Raji (cell line): ENCODE measurements around the gene ARAP1.

Experiments
- POLR2A ChIP-seq: IDR thresholded peaks from 2 replicates; pipeline ENCODE4 v1.6.1; 2011; ENCODE audit warnings: low read depth, low read length, control low read depth; ENCODE audit not compliant: insufficient read depth

Gene ARAP1

DNA sequence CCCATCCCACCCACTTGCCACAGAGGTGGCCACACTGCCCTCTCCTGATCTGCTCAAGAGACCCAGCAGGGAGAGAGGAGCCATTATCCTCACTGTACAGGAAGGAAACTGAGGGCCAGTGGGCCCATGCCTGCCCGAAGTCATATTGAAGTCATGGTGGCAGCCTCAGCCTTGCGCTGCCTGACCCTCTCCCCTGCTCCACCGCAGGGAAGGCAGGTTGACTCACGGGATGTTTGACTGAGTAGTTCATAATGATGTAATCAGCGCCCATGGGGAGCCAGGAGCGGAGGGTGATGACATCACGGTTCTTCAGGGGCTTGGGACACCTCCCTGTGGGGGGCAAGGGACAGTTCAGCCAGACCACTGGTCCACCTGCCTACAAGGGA is 6.1 kb upstream of the ARAP1 start:
- no peak for TF ChIP-seq POLR2A

DNA sequence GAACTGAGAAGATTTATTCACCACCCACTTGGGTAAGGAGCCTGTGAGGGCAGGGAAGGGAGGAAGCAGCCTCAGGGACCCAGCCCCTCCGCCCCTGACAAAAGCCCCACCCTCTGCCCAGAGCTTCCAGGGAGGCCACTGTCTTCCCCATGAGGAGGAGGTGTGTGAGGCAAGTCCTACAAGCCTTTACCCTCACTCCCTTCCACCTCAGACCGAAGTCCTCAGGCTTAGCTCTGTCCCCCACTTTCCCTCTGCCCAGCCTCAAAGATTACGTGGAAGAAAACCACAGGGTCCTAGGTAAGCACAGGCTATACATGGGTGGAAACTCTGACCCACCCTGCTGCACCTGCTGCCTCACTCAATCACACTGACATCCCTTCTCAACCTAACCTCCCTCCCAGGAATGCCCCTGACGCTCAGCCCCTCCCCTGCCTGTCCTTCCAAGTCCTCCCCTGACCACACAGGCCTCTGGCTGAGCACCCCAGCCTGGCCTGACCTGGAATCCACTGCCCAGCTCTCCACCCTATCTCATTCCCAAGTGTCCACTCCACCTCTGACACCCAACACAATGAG is 3.6 kb upstream of the ARAP1 start:
- no peak for TF ChIP-seq POLR2A

DNA sequence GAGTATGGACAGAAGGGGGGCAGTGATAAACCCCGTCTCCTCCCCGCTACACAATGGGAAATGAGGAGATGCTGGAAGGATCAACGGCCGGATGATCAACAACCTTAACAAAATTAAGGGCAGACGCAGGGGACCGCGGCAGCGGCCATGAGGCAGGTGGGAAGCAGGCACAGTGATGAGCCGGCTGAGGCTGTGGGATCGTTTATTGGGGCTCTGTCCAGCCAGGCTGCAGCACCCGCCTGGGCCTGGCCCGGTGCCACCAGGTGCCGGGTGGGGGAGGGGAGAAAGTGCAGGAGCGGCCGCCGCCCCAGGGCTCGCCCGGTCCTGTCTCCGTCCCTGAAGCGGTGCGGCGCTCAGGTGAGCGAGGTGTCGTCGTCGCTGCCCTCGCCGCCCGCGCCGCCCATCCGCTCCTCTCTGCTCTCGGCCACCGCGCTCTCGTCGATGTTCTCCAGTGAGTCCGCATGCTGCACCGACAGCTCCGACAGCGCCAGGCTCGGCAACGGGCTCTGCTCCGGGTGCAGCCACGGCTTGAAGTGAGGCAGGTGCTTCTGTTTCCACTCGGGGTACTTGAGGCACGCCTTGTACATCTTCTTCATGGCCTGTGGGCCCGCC is 2.4 kb upstream of the ARAP1 start:
- TF ChIP-seq POLR2A, result no peak

DNA sequence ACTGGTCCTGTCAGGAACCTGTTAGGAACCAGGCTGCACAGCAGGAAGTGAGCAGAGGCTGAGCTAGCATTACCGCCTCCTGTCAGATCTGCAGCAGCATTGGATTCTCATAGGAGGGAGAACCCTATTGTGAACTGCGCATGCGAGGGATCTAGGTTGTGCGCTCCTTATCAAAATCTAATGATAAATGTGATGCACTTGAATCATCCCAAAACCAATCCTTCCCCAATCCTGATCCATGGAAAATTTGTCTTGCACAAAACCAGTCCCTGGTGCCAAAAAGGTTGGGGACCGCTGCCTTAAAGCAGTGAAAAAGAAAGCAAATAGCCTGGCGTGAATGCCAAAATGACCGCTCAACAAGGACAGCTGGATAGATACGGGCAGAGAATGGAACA is 1.9 kb upstream of the ARAP1 start:
- no peak for TF ChIP-seq POLR2A

DNA sequence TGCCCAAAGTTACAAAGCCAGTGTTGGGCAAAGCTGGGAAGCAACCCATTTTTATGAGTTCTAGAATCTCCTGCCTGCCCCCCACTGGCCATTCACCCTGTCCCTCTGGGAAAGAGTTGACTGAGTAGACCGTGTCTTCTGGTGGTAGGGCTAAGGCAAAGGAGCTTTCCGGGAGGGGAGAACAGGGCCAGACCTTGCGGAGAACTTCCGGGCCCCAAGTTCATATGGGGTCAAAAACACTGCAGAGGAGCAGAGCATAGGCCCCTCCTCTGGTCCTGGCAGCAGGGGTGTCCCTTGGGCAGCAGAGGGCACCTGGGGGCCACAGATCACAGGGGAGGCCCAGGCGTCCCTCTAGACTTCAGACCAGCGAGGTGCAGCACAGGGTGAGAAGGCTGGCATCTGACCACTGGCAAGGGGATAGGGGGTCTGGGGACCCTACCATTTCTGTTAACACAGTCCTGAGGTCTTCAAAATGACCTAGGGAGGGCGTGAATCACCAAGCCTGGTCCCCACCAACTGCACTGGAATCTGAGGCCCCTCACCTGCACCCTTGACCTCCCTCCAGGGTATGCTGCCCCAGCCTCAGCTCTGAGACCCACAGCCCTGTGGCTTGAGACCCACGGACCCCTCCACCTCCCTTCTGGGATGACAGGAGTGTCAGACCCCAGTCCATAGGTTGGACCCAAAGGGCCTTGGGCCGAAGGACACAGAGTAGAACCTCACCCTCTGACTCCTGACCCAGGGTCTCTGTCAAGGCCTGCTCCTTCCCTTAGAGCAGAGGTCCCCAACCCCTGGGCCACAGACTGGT is 1.3 kb upstream of the ARAP1 start:
- no peak for TF ChIP-seq POLR2A

DNA sequence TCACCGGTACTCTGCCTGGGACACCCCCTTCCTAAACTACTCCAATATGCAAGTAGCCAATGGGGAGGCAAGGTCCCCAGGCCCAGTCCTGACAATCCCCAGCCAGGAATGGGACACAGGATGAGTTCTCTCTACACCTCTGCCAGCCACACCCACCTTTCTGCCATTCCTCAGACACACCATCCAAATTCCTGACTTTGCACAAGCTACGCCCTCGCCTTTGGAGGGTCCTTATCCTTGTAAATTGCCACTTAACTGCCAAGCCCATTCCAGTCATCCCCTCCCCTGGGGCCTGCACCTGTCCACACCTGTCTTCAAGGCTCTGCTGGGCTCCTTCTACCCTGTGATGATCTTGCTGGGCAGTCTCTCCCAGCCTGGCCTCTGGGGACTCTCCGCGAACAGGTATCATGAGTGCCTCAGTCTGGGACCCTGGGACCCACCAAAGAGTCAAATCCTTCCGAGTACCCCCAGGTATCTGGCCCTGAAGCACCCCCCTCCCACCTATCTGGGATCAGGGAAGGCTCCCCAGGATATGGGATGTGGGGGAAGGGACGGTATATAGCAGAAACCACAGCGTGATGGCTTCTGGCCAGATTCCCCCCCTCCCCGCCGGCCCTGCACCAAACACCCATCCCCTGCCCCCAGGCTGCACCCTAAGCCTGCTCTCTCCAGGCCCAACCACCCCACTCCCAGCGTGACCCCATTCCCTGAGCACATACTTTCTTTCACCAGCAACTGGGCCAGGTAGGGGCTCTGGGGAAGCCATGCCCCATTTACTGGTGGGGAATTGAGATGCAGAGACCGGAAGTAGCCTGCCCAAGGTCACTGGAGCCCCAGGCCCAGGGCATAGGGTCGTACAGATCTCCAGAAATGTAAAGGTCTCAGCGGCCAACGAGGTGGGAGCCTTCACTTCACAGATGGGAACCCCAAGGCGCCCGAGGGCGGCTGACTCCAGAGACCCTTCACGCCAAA is 806 bp downstream of the ARAP1 start:
- no peak for TF ChIP-seq POLR2A

DNA sequence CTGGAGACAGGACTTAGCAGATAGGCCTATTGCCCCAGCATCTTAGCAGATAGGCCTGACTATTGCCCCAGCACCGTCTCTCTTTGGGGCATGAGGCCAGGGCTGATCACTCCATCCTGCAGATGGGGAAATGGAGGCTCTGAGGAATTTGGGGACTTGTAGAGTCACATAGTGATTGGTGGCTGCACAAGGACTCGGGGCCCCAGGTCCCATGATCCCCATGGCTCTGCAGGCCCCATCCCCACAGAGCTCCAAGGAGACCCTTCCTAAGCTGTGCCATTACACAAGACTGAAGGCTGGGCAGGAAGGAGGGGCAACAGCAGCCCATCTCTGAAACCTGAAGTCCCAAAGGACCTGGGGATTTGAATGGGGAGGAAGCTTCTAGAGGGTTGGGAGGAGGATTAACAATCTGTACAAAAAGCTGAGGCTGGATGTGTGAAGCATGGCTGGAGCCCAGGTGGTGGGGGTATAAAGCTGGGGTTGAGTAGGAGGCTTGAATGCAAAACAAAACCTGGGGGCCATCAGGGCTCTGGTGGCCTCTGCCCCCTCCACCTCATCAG is 1.6 kb downstream of the ARAP1 start:
- TF ChIP-seq POLR2A, result no peak

DNA sequence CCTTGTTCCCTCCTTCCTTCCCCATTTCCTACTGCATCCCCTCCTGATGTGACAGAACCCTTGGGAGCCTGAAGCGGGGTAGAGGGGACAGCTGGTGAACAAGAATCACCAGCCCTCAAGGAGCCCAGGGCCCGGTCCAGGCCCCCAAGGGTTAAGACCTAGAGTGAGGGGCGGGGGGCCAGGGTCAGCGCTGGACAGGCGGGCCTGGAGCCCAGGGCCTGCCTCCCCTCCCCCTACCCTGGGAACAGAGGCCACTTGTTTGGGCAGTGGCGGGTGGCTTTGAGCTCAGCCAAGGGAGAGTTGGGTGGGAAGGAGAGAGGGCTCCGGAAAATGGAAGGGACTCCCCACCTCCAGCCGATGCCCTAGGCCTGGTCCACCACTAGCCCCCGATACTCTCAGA is 2.1 kb downstream of the ARAP1 start:
- TF ChIP-seq POLR2A, result no peak

DNA sequence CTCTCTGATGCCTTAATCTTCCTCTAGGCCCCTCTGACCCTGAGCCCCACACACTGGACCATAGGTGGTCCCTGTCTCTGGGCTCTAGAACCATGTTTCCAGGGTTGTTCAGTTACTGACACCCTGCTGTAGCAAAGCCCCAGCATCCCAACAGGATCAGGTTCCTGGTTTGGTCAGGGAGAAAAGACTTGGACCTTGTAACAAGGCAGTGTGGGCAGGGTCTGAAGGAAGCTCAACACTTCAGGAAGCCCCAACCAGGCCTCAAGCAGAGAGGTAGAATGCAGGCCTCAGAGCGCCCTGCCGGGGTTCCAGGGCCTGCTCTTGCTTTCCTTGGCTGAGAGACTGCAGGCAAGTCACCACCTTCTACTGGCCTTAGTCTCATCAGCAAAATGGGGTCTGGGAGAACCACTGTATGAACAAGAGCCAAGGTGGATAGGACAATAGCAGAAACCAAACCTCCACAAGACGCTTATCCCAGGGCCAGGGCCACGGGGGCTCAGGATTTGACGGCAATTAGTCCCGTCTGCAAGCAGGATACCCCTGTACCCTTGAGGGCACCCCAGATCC is 4.8 kb downstream of the ARAP1 start:
- no peak for TF ChIP-seq POLR2A

DNA sequence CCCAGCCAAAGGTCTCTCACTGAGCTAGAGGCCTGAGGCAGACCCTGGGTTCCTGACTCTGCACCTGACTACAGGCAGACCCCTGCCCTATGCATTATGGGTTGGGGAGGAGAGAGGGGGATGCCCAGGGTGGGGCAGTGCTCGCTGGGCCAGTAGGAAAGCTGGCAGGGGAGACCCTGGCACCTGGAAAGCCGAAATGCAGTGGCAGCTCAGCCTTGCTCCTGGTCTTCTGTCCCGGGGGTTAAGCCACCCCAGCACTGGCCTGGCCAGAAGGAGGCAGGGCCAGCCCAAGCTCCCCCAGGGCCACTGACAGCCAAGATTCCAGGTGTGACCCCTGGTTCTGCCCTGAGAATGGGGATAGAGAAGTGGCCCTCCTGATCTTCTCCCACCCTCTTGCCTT is 5.4 kb downstream of the ARAP1 start:
- no peak for TF ChIP-seq POLR2A

DNA sequence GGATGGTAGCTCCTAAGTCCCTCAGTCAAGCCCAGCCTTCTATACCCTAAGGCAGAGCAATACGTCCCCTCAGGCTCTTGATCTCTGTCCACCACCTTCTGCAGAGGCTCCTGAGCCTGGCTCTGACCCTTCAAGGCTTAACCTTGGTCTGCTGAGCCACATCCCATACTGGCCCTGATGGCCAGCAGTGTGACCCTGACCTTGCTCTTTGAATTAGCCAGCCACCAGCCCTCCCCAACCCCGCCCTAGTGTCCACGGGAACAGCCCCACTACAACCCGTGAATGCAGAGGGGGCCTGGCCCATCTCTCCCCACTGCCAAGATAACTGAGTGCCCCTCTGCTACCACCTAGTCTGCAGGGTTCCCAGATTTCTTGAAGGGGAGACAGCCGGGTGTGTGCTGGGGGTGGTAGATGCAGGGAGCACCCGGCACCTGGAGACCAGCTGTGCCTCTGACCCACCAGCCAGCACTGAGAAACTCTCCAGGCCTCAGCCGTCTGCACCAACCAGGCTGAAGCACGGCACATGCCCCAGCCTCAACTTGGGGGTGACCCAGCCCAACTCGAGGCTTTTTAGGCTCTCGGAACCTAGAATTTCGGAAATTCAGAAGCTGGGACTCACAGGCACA is 6.2 kb downstream of the ARAP1 start:
- TF ChIP-seq POLR2A, result no peak

DNA sequence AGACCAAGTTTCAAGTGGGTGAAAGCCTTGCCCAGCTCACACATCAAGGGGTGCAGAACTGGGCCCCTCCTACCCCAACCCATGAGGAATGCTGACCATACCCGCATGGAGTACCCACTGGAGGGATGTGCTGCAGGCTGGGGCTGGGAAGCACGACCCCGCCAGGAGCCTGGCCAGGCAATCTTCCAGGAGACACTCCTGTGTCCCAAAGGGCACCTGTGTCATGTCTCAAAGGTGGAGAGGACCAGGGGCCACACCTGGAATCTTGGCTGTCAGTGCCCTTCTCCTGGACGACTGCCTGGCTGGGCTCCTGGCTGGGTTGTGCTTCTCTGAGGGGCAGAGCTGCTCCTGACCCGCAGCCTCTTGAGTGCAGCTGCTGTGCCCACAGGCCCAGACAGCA is 6.7 kb downstream of the ARAP1 start:
- no peak for TF ChIP-seq POLR2A

DNA sequence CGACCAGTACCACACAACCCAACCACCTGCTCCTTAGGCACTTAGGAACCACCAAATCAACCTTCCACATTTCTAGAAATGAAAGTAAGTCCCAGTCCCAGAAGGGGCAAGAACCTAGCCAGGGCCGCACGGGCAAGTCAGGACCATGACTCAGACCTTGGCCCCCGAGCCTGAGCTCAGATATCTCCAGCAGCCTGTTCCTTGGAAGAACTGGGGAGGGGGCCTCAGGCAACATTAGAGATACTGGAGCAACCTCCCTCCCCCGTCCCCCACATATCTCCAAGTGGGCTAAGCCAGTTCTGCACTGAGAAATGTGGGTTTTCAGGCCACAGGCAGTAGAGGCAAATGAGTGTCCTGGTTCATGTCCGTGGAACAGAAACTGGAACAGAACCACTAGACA is 7.7 kb downstream of the ARAP1 start:
- no peak for TF ChIP-seq POLR2A

DNA sequence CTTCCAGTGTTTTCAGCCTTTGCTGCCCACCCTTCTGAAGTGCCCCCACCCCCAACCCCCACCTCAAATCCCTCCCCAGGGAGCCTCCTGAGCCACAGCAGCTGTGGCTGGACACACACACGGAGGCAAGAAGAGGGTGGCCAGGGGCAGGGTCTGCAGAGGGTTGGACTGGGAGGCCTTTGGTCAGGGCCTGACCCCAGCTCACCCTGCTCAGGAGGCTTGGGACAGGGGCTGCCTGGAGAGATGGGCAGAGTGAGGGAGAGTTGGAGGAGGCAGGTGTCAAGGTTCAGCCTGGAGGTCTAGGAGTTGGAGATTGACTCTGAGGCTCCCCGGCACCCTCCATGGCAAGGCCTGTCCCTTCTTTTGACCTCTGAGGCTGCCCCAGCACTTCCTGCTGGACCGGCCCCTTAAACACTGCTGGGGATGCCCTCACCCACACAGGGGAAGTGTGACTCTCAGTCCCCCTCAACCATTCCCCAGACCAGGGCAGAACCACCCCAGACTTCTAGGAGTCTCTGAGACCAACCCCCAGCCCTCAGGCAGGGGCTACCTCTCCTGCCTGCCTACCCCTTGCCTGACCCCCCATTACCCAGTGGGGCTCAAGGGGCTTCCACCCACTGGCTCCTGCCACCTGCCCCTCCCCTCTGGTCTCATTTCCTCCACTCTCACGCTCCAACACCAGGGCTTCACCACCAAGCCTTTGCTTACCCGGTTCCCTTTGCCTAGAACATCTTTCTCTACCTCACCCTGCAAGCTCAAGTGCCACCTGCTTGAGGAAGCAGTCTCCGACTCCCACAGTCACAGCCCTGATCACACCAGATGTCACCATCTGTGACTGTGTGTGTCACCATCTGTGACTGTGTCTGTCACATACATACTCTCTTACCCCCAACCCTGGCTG is 8.6 kb downstream of the ARAP1 start:
- TF ChIP-seq POLR2A, result peak; percentile 36; the same call in 1 of the 2 replicates
